ENCODE data around the gene ELF2.

DNA sequence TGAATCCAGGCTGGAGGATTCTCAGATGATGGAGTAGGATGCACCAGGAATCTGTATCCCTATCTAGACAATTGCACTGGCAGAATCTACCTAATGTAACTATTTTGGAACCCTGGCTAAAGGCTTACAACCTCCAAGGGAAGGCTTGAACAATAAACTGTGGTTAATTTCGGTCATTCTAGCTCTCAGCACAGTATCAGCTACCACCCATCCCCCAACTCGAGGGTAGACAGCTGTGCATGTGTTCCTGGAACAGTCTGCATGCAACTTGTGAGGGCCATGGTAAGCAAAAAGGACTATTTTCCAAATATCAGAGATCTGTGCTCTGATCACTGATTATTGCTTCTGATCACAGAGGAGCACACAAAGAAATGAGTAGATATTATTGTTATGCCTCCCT, 34.0 kb downstream of the ELF2 start:
- no peak for TF ChIP-seq TAF1 (IDR thresholded peaks at IDR 0.05; ENCODE audit: low read depth)
- TF ChIP-seq, protein P1, sequence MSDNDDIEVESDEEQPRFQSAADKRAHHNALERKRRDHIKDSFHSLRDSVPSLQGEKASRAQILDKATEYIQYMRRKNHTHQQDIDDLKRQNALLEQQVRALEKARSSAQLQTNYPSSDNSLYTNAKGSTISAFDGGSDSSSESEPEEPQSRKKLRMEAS (IDR thresholded peaks at IDR 0.05) = no peak
- TF ChIP-seq TCF12 (IDR thresholded peaks at IDR 0.05; ENCODE audit: low read depth) = no peak
- no peak for TF ChIP-seq NFIC (IDR thresholded peaks at IDR 0.05)
- TF ChIP-seq YY1 (IDR thresholded peaks at IDR 0.05; ENCODE audit: low read depth) = no peak

Measured in Ishikawa (cell line).